ENCODE results near the gene ALK.

The ALK gene

GRCh38 chr2:29562896-29563295 lies 358.5 kb downstream of the ALK start:
- Histone ChIP-seq H3K36me3 (replicated peaks; ENCODE audit: low read depth, low read length) (no peaks in the 10 kb centered on the region), H3K79me2 (ENCODE audit: low read length) (no peaks in the 10 kb centered on the region), H3K27me3 (ENCODE audit: low read depth, low read length) (peaks cover 18% of the 10 kb centered on the region), H3K9ac (ENCODE audit: low read length) (no peak overlapping the region), H3K9me3 (ENCODE audit: insufficient read depth, low read length) (no peaks in the 10 kb centered on the region), H3K4me1 (ENCODE audit: low read length) (no peaks in the 10 kb centered on the region), H3K27ac (ENCODE audit: low read length) (no peak overlapping the region), H3K4me3 (ENCODE audit: low read length) (no peak overlapping the region), H3K4me2 (ENCODE audit: low read length) (no peak overlapping the region), H4K20me1 (ENCODE audit: insufficient read depth, low read length) (no peaks in the 10 kb centered on the region), H2AFZ (ENCODE audit: low read depth, low read length) (no peak overlapping the region)
- TF ChIP-seq EZH2phosphoT487 (IDR thresholded peaks at IDR 0.05; ENCODE audit: low read depth) = no peak
- TF ChIP-seq CTCF (IDR thresholded peaks at IDR 0.05; ENCODE audit: low read depth, low read length) = no peak

GRCh38 chr2:29562319-29562718 lies 359.1 kb downstream of the ALK start:
- Histone ChIP-seq H3K9me3 (ENCODE audit: insufficient read depth, low read length) (no peaks in the 10 kb centered on the region), H3K9ac (ENCODE audit: low read length) (no peak overlapping the region), H3K4me2 (ENCODE audit: low read length) (no peak overlapping the region), H3K27ac (ENCODE audit: low read length) (no peak overlapping the region), H3K79me2 (ENCODE audit: low read length) (no peaks in the 10 kb centered on the region), H3K27me3 (ENCODE audit: low read depth, low read length) (peaks cover 12% of the 10 kb centered on the region; the same call in 1 of the 2 replicates), H3K36me3 (replicated peaks; ENCODE audit: low read depth, low read length) (no peaks in the 10 kb centered on the region), H3K4me1 (ENCODE audit: low read length) (no peaks in the 10 kb centered on the region), H4K20me1 (ENCODE audit: insufficient read depth, low read length) (no peaks in the 10 kb centered on the region), H2AFZ (ENCODE audit: low read depth, low read length) (no peak overlapping the region), H3K4me3 (ENCODE audit: low read length) (no peak overlapping the region)
- no peak for TF ChIP-seq EZH2phosphoT487 (IDR thresholded peaks at IDR 0.05; ENCODE audit: low read depth)
- no peak for TF ChIP-seq CTCF (IDR thresholded peaks at IDR 0.05; ENCODE audit: low read depth, low read length)

GRCh38 chr2:29561628-29562027 lies 359.8 kb downstream of the ALK start:
- no peak for TF ChIP-seq EZH2phosphoT487 (IDR thresholded peaks at IDR 0.05; ENCODE audit: low read depth)
- TF ChIP-seq CTCF (IDR thresholded peaks at IDR 0.05; ENCODE audit: low read depth, low read length) = no peak
- H3K9me3 ChIP-seq (ENCODE audit: insufficient read depth, low read length) = no peaks in the 10 kb centered on the region
- H4K20me1 ChIP-seq (ENCODE audit: insufficient read depth, low read length) = no peaks in the 10 kb centered on the region
- no peak overlapping the region for H3K4me2 ChIP-seq (ENCODE audit: low read length)
- peaks cover 10% of the 10 kb centered on the region; the same call in 1 of the 2 replicates for H3K27me3 ChIP-seq (ENCODE audit: low read depth, low read length)
- no peak overlapping the region for H3K9ac ChIP-seq (ENCODE audit: low read length)
- no peaks in the 10 kb centered on the region for H3K36me3 ChIP-seq (replicated peaks; ENCODE audit: low read depth, low read length)
- H3K4me3 ChIP-seq (ENCODE audit: low read length) = no peak overlapping the region
- H3K27ac ChIP-seq (ENCODE audit: low read length) = no peak overlapping the region
- H3K4me1 ChIP-seq (ENCODE audit: low read length) = no peaks in the 10 kb centered on the region
- H2AFZ ChIP-seq (ENCODE audit: low read depth, low read length) = no peak overlapping the region
- no peaks in the 10 kb centered on the region for H3K79me2 ChIP-seq (ENCODE audit: low read length)

- Histone ChIP-seq H3K36me3 (replicated peaks; ENCODE audit: low read depth, low read length) (no peaks in the 10 kb centered on the region), H3K9ac (ENCODE audit: low read length) (no peak overlapping the region), H2AFZ (ENCODE audit: low read depth, low read length) (no peak overlapping the region), H3K79me2 (ENCODE audit: low read length) (no peaks in the 10 kb centered on the region), H3K4me2 (ENCODE audit: low read length) (no peak overlapping the region), H3K27ac (ENCODE audit: low read length) (no peak overlapping the region), H3K27me3 (ENCODE audit: low read depth, low read length) (peaks cover 8% of the 10 kb centered on the region; the same call in 1 of the 2 replicates), H4K20me1 (ENCODE audit: insufficient read depth, low read length) (no peaks in the 10 kb centered on the region), H3K4me1 (ENCODE audit: low read length) (no peaks in the 10 kb centered on the region), H3K4me3 (ENCODE audit: low read length) (no peak overlapping the region), H3K9me3 (ENCODE audit: insufficient read depth, low read length) (no peaks in the 10 kb centered on the region)
- TF ChIP-seq CTCF (IDR thresholded peaks at IDR 0.05; ENCODE audit: low read depth, low read length) (no peak), EZH2phosphoT487 (IDR thresholded peaks at IDR 0.05; ENCODE audit: low read depth) (no peak)
Observed at GRCh38 chr2:29561181-29561580, 360.2 kb downstream of the ALK start.
